ENCODE measurements around the gene SCGB3A1. TPM values are rescaled to one million over a fixed set of nuclear protein-coding genes. Genes with fewer than 3 reads are reported as not detected.

The SCGB3A1 gene
- total RNA-seq, 1 experiment from 2014 or later: not detected

DNA sequence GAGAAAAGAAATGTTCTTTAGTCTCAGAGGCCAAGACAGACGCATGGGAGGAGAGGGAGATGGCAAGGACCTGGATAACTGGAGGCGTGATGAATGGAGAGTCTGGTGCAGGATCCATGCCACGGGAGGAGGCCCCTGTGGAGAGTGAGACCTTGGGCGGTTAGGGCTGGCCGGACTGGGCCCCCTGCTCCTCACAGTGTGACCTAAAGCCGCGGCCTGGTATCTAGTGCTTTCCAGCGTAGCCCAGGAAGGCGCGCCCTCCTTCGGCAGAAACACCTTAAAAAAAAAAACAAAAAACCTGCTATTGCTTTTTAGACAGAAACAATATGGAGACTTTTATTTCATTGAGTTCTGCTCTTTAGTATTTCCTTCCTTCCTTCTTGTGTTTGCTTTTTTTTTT lies 33.1 kb downstream of the SCGB3A1 start (continued):
- TF ChIP-seq, protein P1, sequence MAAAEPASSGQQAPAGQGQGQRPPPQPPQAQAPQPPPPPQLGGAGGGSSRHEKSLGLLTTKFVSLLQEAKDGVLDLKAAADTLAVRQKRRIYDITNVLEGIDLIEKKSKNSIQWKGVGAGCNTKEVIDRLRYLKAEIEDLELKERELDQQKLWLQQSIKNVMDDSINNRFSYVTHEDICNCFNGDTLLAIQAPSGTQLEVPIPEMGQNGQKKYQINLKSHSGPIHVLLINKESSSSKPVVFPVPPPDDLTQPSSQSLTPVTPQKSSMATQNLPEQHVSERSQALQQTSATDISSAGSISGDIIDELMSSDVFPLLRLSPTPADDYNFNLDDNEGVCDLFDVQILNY (CRISPR knock-in tag; IDR thresholded peaks at IDR 0.05): no peak
- TF ChIP-seq, protein P2, sequence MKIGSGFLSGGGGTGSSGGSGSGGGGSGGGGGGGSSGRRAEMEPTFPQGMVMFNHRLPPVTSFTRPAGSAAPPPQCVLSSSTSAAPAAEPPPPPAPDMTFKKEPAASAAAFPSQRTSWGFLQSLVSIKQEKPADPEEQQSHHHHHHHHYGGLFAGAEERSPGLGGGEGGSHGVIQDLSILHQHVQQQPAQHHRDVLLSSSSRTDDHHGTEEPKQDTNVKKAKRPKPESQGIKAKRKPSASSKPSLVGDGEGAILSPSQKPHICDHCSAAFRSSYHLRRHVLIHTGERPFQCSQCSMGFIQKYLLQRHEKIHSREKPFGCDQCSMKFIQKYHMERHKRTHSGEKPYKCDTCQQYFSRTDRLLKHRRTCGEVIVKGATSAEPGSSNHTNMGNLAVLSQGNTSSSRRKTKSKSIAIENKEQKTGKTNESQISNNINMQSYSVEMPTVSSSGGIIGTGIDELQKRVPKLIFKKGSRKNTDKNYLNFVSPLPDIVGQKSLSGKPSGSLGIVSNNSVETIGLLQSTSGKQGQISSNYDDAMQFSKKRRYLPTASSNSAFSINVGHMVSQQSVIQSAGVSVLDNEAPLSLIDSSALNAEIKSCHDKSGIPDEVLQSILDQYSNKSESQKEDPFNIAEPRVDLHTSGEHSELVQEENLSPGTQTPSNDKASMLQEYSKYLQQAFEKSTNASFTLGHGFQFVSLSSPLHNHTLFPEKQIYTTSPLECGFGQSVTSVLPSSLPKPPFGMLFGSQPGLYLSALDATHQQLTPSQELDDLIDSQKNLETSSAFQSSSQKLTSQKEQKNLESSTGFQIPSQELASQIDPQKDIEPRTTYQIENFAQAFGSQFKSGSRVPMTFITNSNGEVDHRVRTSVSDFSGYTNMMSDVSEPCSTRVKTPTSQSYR (CRISPR knock-in tag; IDR thresholded peaks at IDR 0.05): no peak
- no peak for TF ChIP-seq MLX (CRISPR knock-in tag; IDR thresholded peaks at IDR 0.05)

GRCh38 chr5:180557217-180557809 lies 34.0 kb downstream of the SCGB3A1 start:
- peaks cover 55% of the 10 kb centered on the region for H3K36me3 Mint-ChIP-seq
- CTCF ChIA-PET: no interaction called here
- ATAC-seq: no peak

More at GRCh38 chr5:180557217-180557809, 34.0 kb downstream of the SCGB3A1 start:
- DNase-seq (ENCODE audit: low spot score): no peak
- TF ChIP-seq USF2 (CRISPR knock-in tag; IDR thresholded peaks at IDR 0.05): no peak
- TF ChIP-seq, protein P3, sequence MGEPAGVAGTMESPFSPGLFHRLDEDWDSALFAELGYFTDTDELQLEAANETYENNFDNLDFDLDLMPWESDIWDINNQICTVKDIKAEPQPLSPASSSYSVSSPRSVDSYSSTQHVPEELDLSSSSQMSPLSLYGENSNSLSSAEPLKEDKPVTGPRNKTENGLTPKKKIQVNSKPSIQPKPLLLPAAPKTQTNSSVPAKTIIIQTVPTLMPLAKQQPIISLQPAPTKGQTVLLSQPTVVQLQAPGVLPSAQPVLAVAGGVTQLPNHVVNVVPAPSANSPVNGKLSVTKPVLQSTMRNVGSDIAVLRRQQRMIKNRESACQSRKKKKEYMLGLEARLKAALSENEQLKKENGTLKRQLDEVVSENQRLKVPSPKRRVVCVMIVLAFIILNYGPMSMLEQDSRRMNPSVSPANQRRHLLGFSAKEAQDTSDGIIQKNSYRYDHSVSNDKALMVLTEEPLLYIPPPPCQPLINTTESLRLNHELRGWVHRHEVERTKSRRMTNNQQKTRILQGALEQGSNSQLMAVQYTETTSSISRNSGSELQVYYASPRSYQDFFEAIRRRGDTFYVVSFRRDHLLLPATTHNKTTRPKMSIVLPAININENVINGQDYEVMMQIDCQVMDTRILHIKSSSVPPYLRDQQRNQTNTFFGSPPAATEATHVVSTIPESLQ (CRISPR knock-in tag; IDR thresholded peaks at IDR 0.05): no peak
- no peak for TF ChIP-seq PRDM15 (CRISPR knock-in tag; IDR thresholded peaks at IDR 0.05)
- TF ChIP-seq GABPB1 (CRISPR knock-in tag; IDR thresholded peaks at IDR 0.05): no peak
- TF ChIP-seq SMAD3 (CRISPR knock-in tag; IDR thresholded peaks at IDR 0.05; ENCODE audit: borderline replicate concordance): no peak
- TF ChIP-seq ZNF423 (CRISPR knock-in tag; IDR thresholded peaks at IDR 0.05): no peak
- TF ChIP-seq NFATC4 (CRISPR knock-in tag; IDR thresholded peaks at IDR 0.05): no peak
- no peak for TF ChIP-seq ZNF138 (CRISPR knock-in tag; conservative IDR thresholded peaks at IDR 0.05)
- TF ChIP-seq ATF3 (CRISPR knock-in tag; conservative IDR thresholded peaks at IDR 0.05): no peak
- Mint-ChIP-seq H3K4me3 (no peak overlapping the region), H3K4me1 (peaks cover 3% of the 10 kb centered on the region; the same call in 1 of the 2 replicates), H3K27me3 (ENCODE audit: low read depth) (no peaks in the 10 kb centered on the region), H3K9me3 (no peaks in the 10 kb centered on the region), H3K27ac (0 out of 2 replicates have a peak overlapping the region, but pooled peaks have one; percentile 2)
- POLR2A ChIA-PET: no interaction called here

Data from WTC11 (cell line).